NAMALWA (cell line): Measurements from ENCODE around the gene SLC16A12.
"Not testable (repeated sequence)": the region's sequence is repeated elsewhere in the genome, so short reads cannot be mapped to it uniquely, and the experiment has no call there.

Experiments
- DNase-seq: peaks from one replicate; pipeline ENCODE4 v3.0.0-alpha.2; 2015; ENCODE audit warnings: low spot score

The SLC16A12 gene

GRCh38 chr10:89416465-89416864, 118.9 kb downstream of the SLC16A12 start:
- DNase-seq: no peak

DNA sequence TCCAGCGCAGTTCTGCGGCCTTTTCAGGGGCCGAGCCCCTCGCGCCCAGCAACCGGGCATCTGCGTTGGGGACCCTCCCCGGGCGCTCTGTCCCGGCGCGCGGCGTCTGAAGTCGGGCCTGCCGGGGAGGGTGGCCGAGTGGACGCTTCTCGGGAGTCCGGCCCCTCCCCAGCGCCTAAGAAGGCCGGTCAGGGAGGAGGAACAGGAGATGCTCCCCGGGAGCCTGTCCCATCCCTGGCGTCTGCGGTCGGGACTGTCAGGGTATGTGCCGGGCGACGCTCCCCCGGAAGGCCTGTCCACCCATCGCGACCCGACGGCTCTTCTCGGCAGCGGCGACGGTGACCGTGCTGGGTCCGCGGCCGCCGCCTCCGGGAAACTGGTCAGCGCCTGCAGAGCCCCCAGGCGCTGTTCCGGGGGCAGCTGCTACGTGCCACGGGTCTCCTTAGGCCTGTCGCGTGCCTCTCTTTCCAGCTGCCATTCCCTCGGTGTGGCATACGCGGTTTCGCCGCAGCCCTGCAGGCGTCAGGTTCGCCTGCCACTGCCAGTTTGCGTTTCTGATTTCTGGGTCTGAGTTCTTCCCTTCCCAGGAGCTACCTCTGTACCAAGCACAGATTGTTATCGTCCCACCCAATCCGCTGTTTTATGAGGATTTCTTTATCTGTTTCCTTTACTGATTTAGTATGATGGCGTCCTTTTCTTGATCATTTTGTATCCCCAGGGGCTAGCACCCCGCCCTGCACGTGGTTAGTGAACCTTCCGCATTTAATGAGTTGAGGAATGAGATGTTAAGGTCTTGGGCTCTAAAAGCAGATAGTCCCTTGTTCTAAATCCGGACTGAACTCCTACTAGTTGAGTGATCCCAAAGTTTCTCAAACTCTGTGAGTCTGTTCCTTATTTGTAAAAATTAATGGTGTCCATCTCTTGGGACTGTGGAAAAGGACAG, 120.2 kb downstream of the SLC16A12 start:
- DNase-seq: no peak

GRCh38 chr10:89414146-89414878, 121.1 kb downstream of the SLC16A12 start, which contains the start of gene IFIT5:
IFIT5 (plus strand) TSS chr10:89414568; CDS start chr10:89414799, 231 bp downstream.
- DNase-seq: peak; percentile 86

DNA sequence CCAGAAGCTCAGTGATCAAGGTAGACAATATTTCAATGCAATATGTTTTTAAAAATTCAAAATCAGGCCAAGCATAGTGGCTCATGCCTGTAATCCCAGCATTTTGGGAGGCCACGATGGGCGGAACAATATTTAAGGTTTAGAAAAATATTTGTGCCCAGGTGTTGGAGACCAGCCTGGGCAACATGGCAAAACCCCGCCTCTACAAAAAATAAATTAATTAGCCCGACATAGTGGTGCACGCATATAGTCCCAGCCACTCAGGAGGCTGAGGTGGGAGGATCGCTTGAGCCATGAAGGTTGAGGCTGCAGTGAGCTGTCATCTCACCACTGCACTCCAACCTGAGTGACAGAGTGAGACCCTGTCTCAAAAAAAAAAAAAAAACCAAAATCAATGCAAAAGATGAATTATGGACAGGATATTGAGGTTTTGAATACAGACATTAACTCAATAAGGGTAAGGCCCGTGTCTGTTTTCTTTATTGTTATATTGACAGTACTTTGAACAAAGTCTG, 121.9 kb downstream of the SLC16A12 start:
- DNase-seq: no peak

DNA sequence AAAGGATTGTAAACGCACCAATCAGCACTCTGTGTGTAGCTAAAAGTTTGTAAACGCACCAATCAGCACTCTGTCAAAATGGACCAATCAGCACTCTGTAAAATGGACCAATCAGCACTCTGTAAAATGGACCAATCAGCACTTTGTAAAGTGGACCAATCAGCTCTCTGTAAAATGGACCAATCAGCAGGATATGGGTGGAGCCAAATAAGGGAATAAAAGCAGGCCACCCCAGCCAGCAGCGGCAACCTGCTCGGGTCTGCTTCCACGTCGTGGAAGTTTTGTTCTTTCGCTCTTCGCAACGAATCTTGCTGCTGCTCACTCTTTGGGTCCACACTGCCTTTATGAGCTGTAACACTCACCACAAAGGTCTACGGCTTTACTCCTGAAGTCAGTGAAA, 123.1 kb downstream of the SLC16A12 start:
- DNase-seq: peak; percentile 37

GRCh38 chr10:89411135-89411534, 124.3 kb downstream of the SLC16A12 start:
- DNase-seq: not testable (repeated sequence)

DNA sequence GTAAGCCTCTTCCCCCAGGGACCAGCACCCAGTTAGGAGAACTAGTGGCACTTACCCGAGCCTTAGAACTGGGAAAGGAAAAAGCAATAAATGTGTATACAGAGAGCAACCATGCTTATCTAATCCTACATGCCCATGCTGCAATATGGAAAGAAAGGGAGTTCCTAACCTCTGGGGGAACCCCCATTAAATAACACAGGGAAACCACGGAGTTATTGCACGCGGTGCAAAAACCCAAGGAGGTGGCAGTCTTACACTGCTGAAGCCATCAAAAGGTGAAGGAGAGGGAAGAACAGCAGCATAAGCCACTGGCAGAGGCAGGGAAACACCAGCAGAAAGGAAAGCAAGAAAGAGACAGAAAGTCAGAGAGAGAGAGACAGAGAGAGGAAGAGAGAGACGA, 124.8 kb downstream of the SLC16A12 start:
- DNase-seq: not testable (repeated sequence)

- DNase-seq: not testable (repeated sequence)
Observed at GRCh38 chr10:89409282-89409681, 126.1 kb downstream of the SLC16A12 start.

DNA sequence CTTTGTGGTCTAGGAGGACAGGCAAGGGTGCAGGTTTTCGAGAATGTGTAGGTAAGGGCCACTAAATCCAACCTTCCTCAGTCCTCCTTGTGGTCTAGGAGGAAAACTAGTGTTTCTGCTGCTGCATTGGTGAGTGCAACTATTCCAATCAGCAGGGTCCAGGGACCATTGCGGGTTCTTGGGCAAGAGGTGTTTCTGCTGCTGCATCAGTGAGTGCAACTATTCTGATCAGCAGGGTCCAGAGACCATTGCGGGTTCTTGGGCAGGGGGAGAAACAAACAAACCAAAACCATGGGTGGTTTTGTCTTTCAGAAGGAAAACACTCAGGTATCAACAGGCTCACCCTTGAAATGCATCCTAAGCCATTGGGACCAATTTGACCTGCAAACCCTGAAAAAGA, 127.6 kb downstream of the SLC16A12 start:
- not testable (repeated sequence) for DNase-seq

GRCh38 chr10:89406178-89406577, 129.2 kb downstream of the SLC16A12 start:
- DNase-seq: not testable (repeated sequence)

DNA sequence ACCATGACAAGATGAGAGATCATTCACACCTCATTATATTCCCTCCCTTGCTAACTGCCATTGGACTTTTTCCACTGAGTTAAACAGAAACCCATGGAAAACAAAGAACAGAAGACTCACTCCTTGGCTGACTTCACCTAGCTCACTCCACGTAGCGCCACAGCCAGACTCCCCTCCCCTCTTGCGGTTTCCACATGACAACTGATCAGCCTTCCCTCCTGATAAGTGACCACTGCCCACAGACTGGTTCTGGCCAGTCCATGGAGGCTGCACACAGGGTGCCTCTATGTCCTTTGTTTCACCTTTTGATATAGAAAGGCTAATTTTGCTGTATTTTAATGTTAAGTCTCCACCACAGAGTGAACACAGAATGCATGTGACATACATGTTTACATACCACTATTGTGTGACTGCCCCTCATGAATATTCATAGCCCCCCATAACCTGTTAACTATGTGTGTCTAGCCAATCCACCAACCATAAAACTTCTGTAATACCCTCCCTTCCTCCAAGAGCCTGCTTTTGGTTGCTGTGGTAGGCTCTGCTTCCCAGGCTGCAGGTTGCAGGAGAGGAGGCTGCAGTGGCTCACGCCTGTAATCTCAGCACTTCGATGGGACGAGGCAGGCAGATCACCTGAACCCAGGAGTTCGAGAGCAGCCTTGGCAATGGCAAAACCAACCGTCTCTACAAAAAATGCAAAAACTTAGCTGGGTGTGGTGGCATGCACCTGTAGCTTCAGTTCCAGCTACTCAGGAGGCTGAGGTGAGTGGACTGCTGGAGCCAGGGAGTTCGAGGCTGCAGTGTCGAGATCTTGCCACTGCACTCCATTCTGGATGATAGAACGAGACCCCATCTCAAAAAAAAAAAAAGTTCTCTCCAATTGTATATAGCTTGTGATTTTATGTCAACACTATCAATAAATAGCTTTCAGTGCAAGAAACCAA, 131.0 kb downstream of the SLC16A12 start:
- DNase-seq: no peak

GRCh38 chr10:89403043-89403442, 132.4 kb downstream of the SLC16A12 start:
- no peak for DNase-seq

GRCh38 chr10:89399956-89400355, 135.4 kb downstream of the SLC16A12 start:
- no peak for DNase-seq

GRCh38 chr10:89398003-89398749, 137.2 kb downstream of the SLC16A12 start:
- no peak for DNase-seq

DNA sequence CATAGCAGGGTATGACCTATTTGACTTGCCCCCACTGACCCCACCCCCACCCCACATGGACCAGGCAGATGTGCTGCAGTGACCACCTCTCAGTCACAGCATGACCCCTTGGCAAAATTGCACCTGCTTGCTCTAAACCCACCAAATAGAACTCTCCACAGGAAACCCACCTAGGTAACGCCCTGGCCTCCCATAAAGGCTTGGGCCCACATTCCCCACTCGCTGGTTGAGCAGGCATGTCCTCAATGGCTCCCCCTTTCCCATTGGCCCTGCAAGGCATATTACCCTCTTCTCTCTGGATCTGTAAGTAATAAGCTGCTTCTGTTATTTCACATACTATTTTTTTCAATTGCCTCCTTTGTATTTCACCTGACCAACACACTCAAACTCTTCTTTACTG, 140.3 kb downstream of the SLC16A12 start:
- no peak for DNase-seq

DNA sequence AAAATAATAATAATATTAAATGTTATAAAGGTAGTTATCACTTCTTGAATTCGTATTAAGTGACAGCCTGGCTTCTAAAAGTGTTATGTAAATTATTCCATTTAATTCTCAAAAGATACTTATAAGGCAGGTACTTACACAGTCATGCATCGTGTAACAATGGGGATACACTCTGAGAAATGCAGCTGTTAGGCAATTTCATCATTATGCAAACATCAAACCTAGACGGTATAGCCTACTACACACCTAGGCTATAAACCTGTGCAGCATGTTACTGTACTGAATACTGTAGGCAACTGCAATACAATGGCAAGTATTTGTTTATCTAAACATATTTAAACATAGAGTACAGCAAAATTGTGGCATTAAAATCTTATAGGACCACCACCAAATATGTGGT, 141.5 kb downstream of the SLC16A12 start:
- DNase-seq: no peak

DNA sequence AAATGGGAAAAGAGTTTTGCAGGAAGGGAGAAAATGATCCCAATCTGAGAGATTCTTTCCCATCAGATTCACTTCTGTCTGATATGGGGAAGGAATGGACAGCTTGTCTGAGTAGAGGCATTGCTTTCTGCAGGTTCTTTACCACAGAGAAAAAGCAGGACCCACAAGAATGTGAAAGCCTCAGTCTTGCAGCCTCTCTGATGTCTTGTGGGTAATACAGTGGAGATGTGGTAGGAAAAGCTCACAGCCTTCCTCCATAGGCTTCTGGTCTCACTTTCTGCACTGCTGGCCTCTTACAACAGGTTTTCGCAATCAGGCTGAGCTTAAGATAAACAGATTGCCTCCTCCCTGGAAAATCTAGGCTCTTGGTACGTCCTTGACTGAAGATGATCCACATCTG, 142.4 kb downstream of the SLC16A12 start:
- no peak for DNase-seq

- DNase-seq: peak; percentile 55
Observed at GRCh38 chr10:89391907-89392756, 143.3 kb downstream of the SLC16A12 start, which contains the start of gene IFIT1. IFIT1 (plus strand) TSS chr10:89392623; CDS start chr10:89392713, 90 bp downstream.

DNA sequence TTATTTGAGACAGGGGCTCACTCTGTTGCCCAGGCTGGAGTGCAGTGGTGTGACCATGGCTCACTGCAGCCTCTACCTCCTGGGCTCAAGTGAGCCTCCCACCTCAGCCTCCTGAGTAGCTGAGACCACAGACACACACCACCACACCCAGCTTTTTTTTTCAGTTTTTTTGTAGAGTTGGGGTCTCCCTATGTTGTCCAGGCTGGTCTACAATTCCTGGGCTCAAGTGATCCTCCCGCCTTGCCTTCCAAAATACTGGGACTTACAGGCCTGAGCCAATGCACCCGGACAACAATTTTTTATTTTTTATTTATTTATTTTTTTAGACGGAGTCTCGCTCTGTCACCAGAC, 144.2 kb downstream of the SLC16A12 start:
- DNase-seq: not testable (repeated sequence)
